GM18505 (cell line): ENCODE data around the gene TCF12.

Source experiments
- ATAC-seq: cut with Tn5 transposase; IDR thresholded peaks from one replicate; pipeline ENCODE4 v1.9.1; 2021; ENCODE audit not compliant: unreplicated experiment
- POLR2A ChIP-seq: IDR thresholded peaks from 4 replicates; pipeline ENCODE4 v1.6.1; 2011; ENCODE audit warnings: borderline replicate concordance; ENCODE audit not compliant: insufficient read depth, insufficient read length; ENCODE audit errors: extremely low read depth

The TCF12 gene

GRCh38 chr15:56918046-56918938, at the start of gene TCF12:
Gene TCF12, plus strand, starts transcription at chr15:56918644. Its CDS starts 1,270 bp downstream, at chr15:56919914.
- ATAC-seq = peak; percentile 74
- TF ChIP-seq POLR2A = peak; percentile 50

GRCh38 chr15:56869573-56869972, 48.9 kb upstream of the TCF12 start:
- no peak for TF ChIP-seq POLR2A
- ATAC-seq = no peak

- TF ChIP-seq POLR2A = no peak
- no peak for ATAC-seq
Measured at GRCh38 chr15:56871185-56871584, 47.3 kb upstream of the TCF12 start.

GRCh38 chr15:56871867-56872266, 46.6 kb upstream of the TCF12 start:
- ATAC-seq = no peak
- no peak for TF ChIP-seq POLR2A

GRCh38 chr15:56877255-56877970, 41.0 kb upstream of the TCF12 start:
- ATAC-seq = no peak

GRCh38 chr15:56879502-56879901, 38.9 kb upstream of the TCF12 start:
- no peak for TF ChIP-seq POLR2A
- no peak for ATAC-seq

More at GRCh38 chr15:56877255-56877970, 41.0 kb upstream of the TCF12 start:
- no peak for TF ChIP-seq POLR2A

GRCh38 chr15:56883088-56883487, 35.4 kb upstream of the TCF12 start:
- no peak for ATAC-seq

GRCh38 chr15:56886363-56886931, 32.0 kb upstream of the TCF12 start:
- ATAC-seq = no peak
- no peak for TF ChIP-seq POLR2A

More at GRCh38 chr15:56883088-56883487, 35.4 kb upstream of the TCF12 start:
- no peak for TF ChIP-seq POLR2A

- peak; percentile 89 for TF ChIP-seq POLR2A
- peak; percentile 90 for ATAC-seq
Measured at GRCh38 chr15:56886932-56887781, 31.3 kb upstream of the TCF12 start.

- TF ChIP-seq POLR2A = no peak
- no peak for ATAC-seq
Measured at GRCh38 chr15:56887782-56888438, 30.5 kb upstream of the TCF12 start.

GRCh38 chr15:56890038-56890437, 28.4 kb upstream of the TCF12 start:
- no peak for ATAC-seq
- TF ChIP-seq POLR2A = no peak

GRCh38 chr15:56891852-56892440, 26.5 kb upstream of the TCF12 start:
- TF ChIP-seq POLR2A = no peak
- no peak for ATAC-seq
